ENCODE results near the gene PSMD5. TPM values are rescaled to one million over a fixed set of nuclear protein-coding genes. Genes with fewer than 3 reads are reported as not detected.

PSMD5 gene
- total and polyA plus RNA-seq, 9 of the 15 experiments (the other 6 are each of a cell fraction or from before 2014, with no cell fraction given): 46.4 to 148 (median 76.3) TPM

DNA sequence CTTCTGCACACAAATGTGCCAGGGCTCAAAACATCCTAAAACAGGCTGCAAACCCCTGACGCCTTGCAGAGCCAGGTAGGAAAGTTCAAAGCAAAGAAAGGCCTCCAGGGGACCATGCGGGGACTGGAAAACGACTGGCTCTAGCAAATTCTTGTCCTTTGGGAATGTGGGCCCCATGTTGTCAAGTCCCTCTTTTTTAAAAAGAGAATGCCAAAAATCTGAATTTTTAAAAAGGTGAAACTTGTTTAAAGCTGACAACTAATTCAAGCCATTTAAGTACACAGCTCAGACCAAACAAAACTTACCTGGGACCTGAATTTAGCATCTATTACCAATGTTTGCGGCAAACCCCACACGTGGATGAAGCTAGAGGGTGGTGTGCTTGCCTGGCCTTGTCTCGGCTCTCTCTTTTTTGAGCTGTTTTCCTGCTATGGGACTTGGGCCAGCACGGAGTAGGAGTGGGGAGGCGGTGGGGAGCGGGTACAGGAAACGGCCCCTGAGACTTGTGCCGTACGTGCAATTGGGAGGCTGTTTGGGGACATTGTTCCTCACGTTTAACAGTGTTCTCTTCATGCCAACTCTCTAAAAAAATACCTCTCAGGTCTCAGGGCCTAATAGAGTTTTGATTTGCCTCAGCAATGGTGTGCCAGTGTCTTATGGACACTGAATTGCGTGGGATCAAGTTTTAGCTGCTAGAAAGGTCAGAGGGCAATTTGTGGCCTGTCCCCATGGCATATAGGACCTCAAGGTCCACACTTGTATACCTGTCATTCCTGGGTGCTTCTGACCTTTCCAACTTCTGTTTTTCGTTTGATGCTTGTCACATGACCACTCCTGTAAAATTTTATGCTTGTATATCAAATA, 49.4 kb upstream of the PSMD5 start (continued):
- TF ChIP-seq POLR2AphosphoS5 (IDR thresholded peaks at IDR 0.05; ENCODE audit: control insufficient read depth, insufficient read depth, low read depth, low read length) (no peak), MYC (IDR thresholded peaks at IDR 0.05; ENCODE audit: low read depth, low read length) (0 out of 2 replicates have a peak, but pooled peaks have one; percentile 42), MYC (CRISPR knock-in tag; IDR thresholded peaks at IDR 0.05; ENCODE audit: borderline replicate concordance, low read depth) (no peak), TRIM24 (IDR thresholded peaks at IDR 0.05) (no peak), TCF7L2 (IDR thresholded peaks at IDR 0.05; ENCODE audit: low read depth, low read length) (no peak), RBM34 (IDR thresholded peaks at IDR 0.05; ENCODE audit: borderline replicate concordance, insufficient read depth, low read length) (no peak), BACH1 (tag; IDR thresholded peaks at IDR 0.05) (no peak), FOXJ2 (tag; IDR thresholded peaks at IDR 0.05) (no peak)
- TF ChIP-seq, protein P1, sequence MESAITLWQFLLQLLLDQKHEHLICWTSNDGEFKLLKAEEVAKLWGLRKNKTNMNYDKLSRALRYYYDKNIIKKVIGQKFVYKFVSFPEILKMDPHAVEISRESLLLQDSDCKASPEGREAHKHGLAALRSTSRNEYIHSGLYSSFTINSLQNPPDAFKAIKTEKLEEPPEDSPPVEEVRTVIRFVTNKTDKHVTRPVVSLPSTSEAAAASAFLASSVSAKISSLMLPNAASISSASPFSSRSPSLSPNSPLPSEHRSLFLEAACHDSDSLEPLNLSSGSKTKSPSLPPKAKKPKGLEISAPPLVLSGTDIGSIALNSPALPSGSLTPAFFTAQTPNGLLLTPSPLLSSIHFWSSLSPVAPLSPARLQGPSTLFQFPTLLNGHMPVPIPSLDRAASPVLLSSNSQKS (CRISPR knock-in tag; IDR thresholded peaks at IDR 0.05): no peak
- TF ChIP-seq, protein P2, sequence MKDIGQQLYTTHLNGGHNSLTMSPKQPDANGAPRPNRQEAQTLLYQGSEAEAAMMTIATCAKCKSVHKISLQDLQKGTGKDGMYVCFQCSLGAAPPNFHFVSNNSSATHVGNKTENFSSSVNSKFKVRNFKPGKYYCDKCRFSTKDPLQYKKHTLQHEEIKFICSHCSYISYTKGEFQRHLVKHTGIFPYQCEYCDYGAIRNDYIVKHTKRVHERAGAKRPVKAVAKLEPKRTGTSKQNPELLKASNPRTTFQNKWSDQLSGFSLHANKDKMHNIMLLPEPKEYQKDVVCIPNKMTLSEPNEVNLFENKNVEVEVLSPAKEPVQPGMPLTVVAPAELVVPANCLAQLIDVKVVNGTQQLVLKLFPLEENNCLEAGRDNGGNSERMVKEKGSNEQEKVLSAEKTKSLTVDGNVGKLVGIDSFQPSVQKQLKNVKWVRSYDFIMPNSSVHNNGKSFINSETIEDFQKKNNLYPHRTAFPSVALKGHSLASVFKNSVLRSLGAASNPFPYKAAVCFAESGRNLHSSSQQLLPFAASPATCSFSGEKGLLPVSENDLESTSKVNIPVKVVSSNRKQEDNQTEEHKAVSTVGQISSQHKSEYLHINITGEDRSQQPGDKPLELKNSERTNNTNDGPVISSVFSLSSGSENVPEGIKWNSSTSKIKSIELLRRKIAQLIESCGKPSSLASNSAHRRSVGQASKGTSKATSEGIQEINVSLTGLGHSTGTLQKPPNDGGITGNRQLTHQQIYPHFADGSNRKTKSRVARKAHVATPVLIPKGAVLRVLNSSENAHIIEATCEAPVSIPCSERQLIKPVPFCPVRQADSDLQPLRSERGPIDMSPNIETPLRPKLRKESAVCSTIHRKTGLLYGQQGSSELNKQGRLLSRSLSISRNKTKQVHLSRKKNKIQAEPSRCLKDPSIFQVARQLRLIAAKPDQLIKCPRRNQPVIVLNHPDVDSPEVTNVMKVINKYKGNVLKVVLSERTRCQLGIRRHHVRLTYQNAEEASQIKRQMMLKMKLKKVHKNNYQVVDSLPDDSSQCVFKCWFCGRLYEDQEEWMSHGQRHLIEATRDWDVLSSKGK (CRISPR knock-in tag; IDR thresholded peaks at IDR 0.05): no peak
